A549 (cell line): ENCODE data around the gene ZNF324.

Experiments
- BHLHE40 ChIP-seq: IDR thresholded peaks from 2 replicates; pipeline ENCODE4 v1.6.1; 2012; ENCODE audit warnings: low read depth, low read length, inconsistent platforms
- CTCF ChIP-seq: fragments of >200 bp; sonication (Bioruptor Twin); formaldehyde crosslinking; IDR thresholded peaks from 3 replicates; pipeline ENCODE4 v1.5.1; 2016
- EP300 ChIP-seq, 2 experiments: fragments of >200 bp; sonication (Bioruptor Twin); formaldehyde crosslinking; IDR thresholded peaks; 2 replicates in 1 of 2; 3 replicates in 1 of 2; pipeline ENCODE4 v1.6.1; 2016 to 2017
- ESRRA ChIP-seq: fragments of 150-350 bp; IDR thresholded peaks from 2 replicates; pipeline ENCODE4 v1.6.1; 2014; ENCODE audit warnings: mild to moderate bottlenecking, low read length, borderline replicate concordance
- JUNB ChIP-seq: fragments of >200 bp; sonication (Bioruptor Twin); formaldehyde crosslinking; IDR thresholded peaks from 2 replicates; pipeline ENCODE4 v1.6.1; 2016
- KDM1A ChIP-seq: fragments of 200-600 bp; sonication (generic); IDR thresholded peaks from 2 replicates; pipeline ENCODE4 v1.6.1; 2016; ENCODE audit warnings: low read depth, mild to moderate bottlenecking
- MAFK ChIP-seq: fragments of 450-650 bp; IDR thresholded peaks from 2 replicates; pipeline ENCODE4 v1.6.1; 2014; ENCODE audit not compliant: partially characterized antibody
- MAX ChIP-seq: IDR thresholded peaks from 2 replicates; pipeline ENCODE4 v1.6.1; 2012
- MYC ChIP-seq: IDR thresholded peaks from 2 replicates; pipeline ENCODE4 v1.6.1; 2012; ENCODE audit warnings: mild to moderate bottlenecking, inconsistent platforms, low read length, improper control_type of control experiment, borderline replicate concordance
- POLR2A ChIP-seq: IDR thresholded peaks from 2 replicates; pipeline ENCODE4 v1.6.1; 2012; ENCODE audit warnings: mild to moderate bottlenecking, low read length
- RCOR1 ChIP-seq: fragments of 150-350 bp; IDR thresholded peaks from 2 replicates; pipeline ENCODE4 v1.6.1; 2014; ENCODE audit warnings: antibody characterized with exemption, low read length, low read depth
- USF2 ChIP-seq: fragments of 450-650 bp; IDR thresholded peaks from 2 replicates; pipeline ENCODE4 v1.6.1; 2014; ENCODE audit warnings: antibody characterized with exemption

- TF ChIP-seq KDM1A = no peak
- peak; percentile 39; the same call in 1 of the 2 replicates for TF ChIP-seq MYC
- TF ChIP-seq CTCF = peak; percentile 81
- no peak for TF ChIP-seq EP300 (IDR thresholded peaks at IDR 0.05)
- TF ChIP-seq RCOR1 = no peak
- peak; percentile 89 for TF ChIP-seq POLR2A
- no peak for TF ChIP-seq BHLHE40
- no peak for TF ChIP-seq ESRRA
- peak; percentile 90 for TF ChIP-seq MAX
- TF ChIP-seq JUNB = no peak
- TF ChIP-seq USF2 = no peak
- no peak for TF ChIP-seq MAFK
Observed at GRCh38 chr19:58513694-58514563, 47.0 kb downstream of the ZNF324 start.
